Measurements from ENCODE around the gene TMEM26. TPM values are rescaled to one million over a fixed set of nuclear protein-coding genes. Genes with fewer than 3 reads are reported as not detected.

TMEM26 gene
- total RNA-seq, 1 donor: 20.5 TPM

DNA sequence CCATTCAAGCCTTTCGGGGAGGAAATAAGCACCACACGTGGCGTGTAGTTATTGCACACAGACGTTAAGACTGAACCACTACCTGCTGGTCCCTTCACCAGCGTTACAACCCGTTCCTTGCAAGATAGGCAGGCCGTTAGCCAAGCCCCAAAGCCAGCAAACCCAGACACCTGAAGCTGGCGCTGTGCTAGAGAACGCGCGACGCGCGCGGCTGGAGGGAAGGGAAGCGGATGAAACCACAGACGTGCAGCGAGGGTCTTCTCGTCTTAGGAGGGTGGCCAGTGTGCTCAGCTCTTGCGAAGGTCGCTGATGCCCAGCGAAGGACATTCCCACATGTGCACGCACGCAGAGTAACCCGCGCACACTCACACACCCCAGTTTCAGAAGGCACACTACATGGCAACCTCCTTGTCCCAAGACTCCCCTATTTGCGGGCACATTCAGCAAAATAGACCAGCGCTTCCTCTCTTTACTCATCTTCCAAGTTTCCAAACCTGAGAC lies 980 bp downstream of the TMEM26 start:
- no peak for DNase-seq (ENCODE audit: low read depth)
- TF ChIP-seq, protein P1, sequence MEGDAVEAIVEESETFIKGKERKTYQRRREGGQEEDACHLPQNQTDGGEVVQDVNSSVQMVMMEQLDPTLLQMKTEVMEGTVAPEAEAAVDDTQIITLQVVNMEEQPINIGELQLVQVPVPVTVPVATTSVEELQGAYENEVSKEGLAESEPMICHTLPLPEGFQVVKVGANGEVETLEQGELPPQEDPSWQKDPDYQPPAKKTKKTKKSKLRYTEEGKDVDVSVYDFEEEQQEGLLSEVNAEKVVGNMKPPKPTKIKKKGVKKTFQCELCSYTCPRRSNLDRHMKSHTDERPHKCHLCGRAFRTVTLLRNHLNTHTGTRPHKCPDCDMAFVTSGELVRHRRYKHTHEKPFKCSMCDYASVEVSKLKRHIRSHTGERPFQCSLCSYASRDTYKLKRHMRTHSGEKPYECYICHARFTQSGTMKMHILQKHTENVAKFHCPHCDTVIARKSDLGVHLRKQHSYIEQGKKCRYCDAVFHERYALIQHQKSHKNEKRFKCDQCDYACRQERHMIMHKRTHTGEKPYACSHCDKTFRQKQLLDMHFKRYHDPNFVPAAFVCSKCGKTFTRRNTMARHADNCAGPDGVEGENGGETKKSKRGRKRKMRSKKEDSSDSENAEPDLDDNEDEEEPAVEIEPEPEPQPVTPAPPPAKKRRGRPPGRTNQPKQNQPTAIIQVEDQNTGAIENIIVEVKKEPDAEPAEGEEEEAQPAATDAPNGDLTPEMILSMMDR (IDR thresholded peaks at IDR 0.05; ENCODE audit: insufficient read depth, low read length): no peak
- peak overlapping the region; percentile 79 for H3K4me3 ChIP-seq (ENCODE audit: low read depth, low read length)

DNA sequence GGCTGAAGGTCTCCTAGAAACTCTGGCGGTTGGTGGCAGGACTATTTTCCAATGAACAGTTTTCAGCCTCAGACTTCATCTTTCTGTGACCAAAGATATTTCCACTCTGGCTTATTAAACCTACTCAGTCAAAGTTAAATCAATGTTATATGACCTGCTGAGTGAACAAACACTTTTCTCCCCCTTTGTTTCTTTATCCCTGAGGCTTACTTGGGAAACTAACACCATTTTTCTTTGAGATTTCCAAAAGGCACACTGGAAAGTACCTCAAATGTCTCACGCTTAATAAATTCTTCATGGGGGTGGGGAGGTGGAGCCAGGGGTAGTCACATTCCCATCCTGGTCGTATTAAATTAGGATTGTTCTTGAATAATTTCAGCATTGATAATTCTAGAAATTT lies 1.8 kb downstream of the TMEM26 start:
- H3K4me3 ChIP-seq (ENCODE audit: low read depth, low read length): no peak overlapping the region
- TF ChIP-seq, protein P1 (IDR thresholded peaks at IDR 0.05; ENCODE audit: insufficient read depth, low read length): no peak
- DNase-seq (ENCODE audit: low read depth): no peak

DNA sequence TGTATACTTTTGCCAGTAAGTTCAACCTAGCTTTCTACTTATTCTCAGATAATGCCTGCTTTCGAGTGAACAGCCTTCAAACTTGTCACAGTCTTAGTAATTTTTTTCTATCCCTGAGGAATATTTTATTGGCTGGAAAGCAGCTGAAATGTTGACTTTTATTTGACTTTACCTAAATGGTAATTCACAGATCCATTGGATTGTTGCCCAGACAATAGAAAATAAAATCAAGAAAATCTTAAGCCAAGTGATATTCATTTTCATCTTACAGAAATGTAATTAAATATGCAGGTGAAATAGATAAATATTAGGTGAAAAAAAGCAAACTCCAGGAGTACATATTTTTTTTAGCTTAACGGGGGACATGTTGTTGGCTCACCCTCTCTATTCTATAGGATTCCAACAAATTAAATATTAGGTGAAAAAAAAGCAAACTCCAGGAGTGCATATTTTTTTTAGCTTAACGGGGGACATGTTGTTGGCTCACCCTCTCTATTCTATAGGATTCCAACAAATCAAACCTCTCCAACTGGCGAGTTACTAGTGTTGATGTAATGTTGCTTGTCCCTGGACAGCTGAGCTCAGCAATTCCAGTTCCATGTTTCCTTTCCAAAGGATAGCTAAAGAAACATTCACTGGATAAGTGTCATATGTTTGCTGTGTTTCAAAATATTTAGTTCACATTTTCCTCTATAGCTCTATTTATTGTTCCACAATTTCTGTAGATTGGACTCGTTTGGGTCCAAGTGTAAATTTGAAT lies 4.2 kb downstream of the TMEM26 start:
- DNase-seq (ENCODE audit: low read depth): no peak
- H3K4me3 ChIP-seq (ENCODE audit: low read depth, low read length): no peak overlapping the region
- TF ChIP-seq, protein P1 (IDR thresholded peaks at IDR 0.05; ENCODE audit: insufficient read depth, low read length): no peak

DNA sequence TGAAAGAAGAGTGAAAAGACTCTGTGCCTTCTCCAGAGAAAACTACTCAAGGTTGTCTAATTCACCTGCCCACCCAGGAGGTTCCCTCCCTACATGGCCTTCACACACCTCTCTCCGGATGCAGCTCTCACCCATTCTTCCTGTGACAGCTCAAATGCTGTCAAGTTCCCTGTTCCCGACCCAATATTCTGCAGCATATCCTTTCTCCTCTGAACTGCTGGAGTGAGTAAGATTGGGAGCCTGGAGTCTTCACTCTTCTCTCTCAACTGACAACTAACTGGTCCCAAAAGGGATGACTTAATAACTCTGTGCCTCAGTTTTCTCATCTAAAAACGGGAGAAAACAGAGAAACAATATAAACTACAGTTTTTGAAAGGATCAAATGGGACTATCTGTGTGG lies 5.1 kb downstream of the TMEM26 start:
- TF ChIP-seq, protein P1 (IDR thresholded peaks at IDR 0.05; ENCODE audit: insufficient read depth, low read length): no peak
- no peak overlapping the region for H3K4me3 ChIP-seq (ENCODE audit: low read depth, low read length)
- DNase-seq (ENCODE audit: low read depth): no peak

DNA sequence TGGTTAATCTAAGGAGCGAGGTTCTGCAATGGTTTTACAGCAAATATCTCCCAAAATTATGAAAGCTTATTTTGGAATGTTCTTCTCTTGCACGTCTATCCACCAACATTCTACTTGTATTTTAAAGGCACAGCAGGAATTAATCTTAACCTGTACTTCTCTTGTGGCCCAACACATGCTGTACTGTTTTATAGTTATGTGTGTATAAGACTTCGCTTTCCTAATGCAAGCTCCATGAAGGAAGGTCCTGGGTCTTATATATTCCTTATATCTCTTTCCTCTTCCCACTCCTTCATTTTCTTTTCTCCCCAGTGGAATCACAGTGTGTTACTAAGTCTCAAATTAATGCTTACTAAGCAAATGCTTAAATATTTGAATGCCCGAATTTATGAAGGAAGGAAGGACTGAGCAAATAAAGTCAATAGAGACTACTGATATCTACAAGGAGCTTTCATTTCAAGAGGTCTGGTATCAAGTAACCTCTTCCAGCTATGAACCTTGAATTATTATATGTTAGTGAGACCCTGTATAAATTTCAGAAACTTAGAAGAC lies 14.0 kb downstream of the TMEM26 start:
- no peak for DNase-seq (ENCODE audit: low read depth)
- no peak overlapping the region for H3K4me3 ChIP-seq (ENCODE audit: low read depth, low read length)
- TF ChIP-seq, protein P1 (IDR thresholded peaks at IDR 0.05; ENCODE audit: insufficient read depth, low read length): no peak

DNA sequence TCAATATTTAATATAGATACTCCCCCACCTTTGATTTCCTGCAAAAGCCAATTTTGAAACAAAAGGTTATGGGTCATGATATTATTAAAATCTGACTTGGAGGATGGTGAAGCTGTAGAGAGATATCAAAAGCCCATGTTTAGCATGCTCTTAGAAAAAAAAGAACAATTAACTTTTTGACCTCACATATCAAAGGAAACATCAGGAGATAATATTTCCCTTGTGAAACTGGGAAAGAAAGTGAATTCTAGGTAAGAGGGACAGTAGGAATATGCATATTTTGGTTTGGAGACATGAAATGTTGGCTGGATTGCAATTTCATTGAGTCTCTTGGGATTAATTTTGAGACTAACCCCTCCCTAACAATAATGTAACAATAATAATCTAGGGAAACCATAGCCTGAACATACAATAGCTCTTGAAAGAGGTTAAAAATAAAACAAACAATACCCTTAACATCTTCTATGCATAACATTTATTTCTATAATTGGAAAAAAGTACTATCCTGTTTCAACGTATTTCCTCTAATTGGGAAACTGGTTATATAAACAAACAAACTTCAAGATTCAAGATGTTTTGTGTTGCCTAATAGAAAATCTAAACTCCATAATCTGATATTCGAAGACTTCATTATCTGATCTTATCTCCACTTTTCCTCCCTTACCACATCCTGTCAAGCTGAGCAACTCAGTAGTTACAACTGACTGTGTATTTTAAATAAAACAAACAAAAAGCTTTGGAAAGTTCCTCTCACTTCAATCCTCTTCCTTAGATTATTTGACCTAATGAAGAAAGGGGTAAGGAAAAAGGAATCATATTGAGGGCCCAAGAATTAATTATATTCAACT lies 14.8 kb downstream of the TMEM26 start:
- TF ChIP-seq, protein P1 (IDR thresholded peaks at IDR 0.05; ENCODE audit: insufficient read depth, low read length): no peak
- peak; percentile 6 for DNase-seq (ENCODE audit: low read depth)
- H3K4me3 ChIP-seq (ENCODE audit: low read depth, low read length): no peak overlapping the region
